Measurements from ENCODE around the gene ZNF580.

DNA sequence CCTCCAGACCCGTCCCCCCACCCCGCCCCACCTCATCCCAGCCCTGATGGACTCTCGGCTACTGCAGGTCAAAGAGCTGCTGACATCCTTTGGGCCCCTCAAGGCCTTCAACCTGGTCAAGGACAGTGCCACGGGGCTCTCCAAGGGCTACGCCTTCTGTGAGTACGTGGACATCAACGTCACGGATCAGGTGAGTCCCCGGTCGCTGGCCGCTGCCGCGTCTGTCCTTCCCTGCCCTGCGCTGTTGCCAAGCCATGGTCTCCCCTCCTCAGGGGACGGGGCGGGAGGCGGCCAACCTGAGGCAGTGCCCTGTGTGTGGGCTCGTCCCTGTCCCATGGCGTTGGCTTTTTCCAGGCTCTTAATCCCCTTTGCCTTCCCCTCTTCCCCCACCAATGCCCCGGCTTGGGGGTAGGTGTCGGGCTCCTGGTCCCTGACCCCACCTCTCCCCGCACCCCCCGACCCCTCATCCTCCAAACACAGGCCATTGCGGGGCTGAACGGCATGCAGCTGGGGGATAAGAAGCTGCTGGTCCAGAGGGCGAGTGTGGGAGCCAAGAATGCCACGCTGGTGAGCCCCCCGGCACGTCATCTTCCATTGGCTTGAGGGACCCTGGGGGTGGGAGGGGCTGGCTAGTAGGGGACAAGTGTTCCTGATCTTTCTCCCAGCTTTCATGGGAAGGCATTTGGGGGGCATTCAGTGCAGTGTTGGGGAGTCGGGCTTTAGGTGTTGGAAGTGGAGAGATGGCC is 28.0 kb downstream of the ZNF580 start:
- no peak for TF ChIP-seq EZH2phosphoT487 (IDR thresholded peaks at IDR 0.05; ENCODE audit: borderline replicate concordance, low read length)
- no peak for TF ChIP-seq CTCF (conservative IDR thresholded peaks at IDR 0.05; ENCODE audit: low read depth, low read length)
